A673 (cell line): ENCODE data around the gene PCYT1A.

ENCODE experiments used
- EZH2 ChIP-seq: fragments of 200-600 bp; sonication (generic); IDR thresholded peaks from 2 replicates; pipeline ENCODE4 v1.6.1; 2017; ENCODE audit warnings: borderline replicate concordance, low read depth, mild to moderate bottlenecking, mixed read lengths, antibody characterized with exemption, low read length; ENCODE audit not compliant: poor library complexity, severe bottlenecking
- TF ChIP-seq, protein P1 (sequence below): fragments of 300-800, 200-600 bp; sonication (generic); conservative IDR thresholded peaks from 2 replicates; pipeline ENCODE4 v1.5.1; 2017; ENCODE audit warnings: low read depth, mild to moderate bottlenecking, antibody characterized with exemption, low read length, moderate library complexity, mixed read lengths

DNA sequence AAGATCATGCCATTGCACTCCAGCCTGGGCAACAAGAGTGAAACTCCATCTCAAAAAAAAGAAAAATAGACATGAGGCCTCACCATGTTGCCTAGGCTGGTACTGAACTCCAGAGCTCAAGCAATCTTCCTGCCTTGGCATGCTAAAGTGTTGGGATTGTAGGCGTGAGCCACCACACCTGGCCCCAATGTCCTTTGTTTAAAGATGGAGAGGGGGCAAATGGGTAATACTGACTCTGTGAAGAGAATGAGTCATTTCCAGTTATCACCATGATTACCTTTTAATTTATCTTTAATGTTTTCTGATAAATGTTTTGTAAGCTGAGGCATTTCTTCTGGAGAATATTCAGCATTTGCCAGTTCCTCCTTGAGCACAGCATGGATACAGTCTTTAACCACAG is 28.3 kb upstream of the PCYT1A start:
- TF ChIP-seq, protein P1, sequence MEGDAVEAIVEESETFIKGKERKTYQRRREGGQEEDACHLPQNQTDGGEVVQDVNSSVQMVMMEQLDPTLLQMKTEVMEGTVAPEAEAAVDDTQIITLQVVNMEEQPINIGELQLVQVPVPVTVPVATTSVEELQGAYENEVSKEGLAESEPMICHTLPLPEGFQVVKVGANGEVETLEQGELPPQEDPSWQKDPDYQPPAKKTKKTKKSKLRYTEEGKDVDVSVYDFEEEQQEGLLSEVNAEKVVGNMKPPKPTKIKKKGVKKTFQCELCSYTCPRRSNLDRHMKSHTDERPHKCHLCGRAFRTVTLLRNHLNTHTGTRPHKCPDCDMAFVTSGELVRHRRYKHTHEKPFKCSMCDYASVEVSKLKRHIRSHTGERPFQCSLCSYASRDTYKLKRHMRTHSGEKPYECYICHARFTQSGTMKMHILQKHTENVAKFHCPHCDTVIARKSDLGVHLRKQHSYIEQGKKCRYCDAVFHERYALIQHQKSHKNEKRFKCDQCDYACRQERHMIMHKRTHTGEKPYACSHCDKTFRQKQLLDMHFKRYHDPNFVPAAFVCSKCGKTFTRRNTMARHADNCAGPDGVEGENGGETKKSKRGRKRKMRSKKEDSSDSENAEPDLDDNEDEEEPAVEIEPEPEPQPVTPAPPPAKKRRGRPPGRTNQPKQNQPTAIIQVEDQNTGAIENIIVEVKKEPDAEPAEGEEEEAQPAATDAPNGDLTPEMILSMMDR, result no peak
- no peak for TF ChIP-seq EZH2
